Dedifferentiated amniotic fluid mesenchymal stem cell (primary cell): ENCODE data around the gene IFNA13.

Source experiments
- DNase-seq: peaks from one replicate; pipeline ENCODE4 v3.0.0-alpha.2; 2016; ENCODE audit errors: extremely low spot score

IFNA13 gene

GRCh38 chr9:21357479-21358460, 10.1 kb downstream of the IFNA13 start:
- DNase-seq: no peak

GRCh38 chr9:21350787-21351186, 17.1 kb downstream of the IFNA13 start, which contains the start of gene IFNA6:
Gene IFNA6, minus strand, starts transcription at chr9:21350887. Its CDS starts 0 bp downstream, at chr9:21350887.
- no peak for DNase-seq

DNA sequence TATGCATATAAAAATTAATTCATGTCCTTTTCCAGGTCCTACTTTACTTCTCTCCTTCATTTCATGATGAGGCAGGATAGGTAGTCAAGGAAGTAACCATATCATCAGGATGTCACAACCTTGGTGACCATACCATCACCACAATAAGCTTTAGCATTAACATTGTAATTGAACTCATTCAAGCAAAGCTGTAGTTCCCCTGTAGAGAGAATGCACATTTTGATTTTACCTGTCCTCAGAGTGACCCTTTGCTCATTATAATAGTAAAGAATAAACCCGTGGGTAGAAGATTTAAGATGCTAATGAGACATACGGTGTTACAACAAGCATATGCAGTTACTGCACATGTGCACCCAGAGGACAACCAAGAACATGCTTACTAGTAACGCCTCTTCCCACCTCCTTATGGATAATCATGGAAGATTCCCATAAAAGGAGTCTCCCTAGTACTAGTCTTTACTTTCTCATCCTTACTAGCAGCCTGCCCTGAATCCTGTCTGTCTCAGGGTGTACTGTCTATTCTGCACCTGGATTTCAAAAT, 19.4 kb downstream of the IFNA13 start:
- DNase-seq: no peak

DNA sequence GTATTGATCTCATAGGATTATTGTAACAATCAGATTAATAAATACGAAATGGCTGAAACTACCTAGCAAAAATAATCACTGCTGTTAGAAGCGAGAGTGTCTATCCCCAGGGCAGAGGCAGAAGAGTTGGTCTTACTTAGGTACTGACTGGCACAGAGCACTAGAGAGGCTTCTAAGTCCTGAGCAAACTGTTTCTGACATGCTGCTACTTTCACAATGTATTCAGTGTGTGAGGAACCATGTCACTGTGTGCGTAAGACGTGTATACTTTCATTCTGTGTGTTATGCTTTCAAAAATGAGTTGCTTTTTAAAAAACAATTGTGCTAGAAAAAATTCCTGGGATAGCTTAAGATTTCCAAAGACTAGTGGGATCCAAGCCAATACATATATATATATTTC, 27.1 kb downstream of the IFNA13 start:
- no peak for DNase-seq

- DNase-seq: no peak
Measured at GRCh38 chr9:21336457-21336856, 31.4 kb downstream of the IFNA13 start.

- peak; percentile 91 for DNase-seq
Measured at GRCh38 chr9:21334701-21335632, 32.9 kb downstream of the IFNA13 start, which contains the start of gene KLHL9. Gene KLHL9, minus strand, starts transcription at chr9:21335404. Its CDS starts 545 bp downstream, at chr9:21334859.

GRCh38 chr9:21333226-21333625, 34.6 kb downstream of the IFNA13 start:
- DNase-seq: no peak

GRCh38 chr9:21331676-21332402, 36.0 kb downstream of the IFNA13 start:
- DNase-seq: no peak

DNA sequence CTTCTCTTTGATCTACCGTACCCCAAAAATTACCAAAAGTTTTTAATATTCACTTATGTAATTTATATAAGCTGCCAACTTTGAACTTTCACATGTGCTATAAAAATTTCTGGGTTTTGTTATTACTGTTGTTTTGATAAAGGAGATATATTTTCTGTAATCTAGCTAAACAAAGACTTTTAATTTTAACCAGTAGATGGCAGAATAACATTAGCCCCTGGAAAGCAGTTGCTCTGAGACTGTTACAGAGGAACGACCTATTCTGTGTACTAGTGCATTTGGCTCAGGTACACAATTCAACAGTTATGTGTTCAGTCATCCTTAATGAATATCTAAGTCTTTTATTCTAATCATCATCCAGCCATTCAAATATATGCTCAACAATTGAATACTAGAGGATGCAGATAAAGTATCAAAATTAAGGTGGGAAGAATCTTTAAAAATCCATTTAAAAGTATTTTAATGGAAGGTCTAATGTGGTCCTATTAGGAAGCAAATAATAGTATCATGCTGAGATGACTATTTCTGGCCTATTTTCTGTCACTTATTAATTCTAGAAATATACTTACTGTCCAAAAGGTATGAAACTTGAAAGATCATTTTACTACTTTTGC, 41.2 kb downstream of the IFNA13 start:
- DNase-seq: peak; percentile 51

DNA sequence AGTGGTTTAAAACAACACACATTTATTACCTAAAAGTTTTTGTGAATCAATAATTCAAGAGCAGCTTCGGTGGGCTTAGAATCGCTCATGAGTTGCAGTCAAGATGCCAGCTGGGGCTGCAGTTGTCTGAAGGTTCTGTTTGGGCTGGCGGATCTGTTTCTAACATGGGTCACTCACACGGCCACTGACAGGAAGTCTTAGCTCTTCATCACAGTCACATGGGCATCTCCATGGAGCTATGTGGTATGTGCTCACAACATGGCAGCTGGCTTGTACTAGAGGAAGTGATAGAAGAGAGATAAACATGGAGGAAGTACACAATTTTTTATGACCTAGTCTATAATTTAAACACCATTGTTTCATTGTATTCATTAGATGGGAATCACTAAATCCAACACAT, 43.8 kb downstream of the IFNA13 start:
- DNase-seq: no peak

DNA sequence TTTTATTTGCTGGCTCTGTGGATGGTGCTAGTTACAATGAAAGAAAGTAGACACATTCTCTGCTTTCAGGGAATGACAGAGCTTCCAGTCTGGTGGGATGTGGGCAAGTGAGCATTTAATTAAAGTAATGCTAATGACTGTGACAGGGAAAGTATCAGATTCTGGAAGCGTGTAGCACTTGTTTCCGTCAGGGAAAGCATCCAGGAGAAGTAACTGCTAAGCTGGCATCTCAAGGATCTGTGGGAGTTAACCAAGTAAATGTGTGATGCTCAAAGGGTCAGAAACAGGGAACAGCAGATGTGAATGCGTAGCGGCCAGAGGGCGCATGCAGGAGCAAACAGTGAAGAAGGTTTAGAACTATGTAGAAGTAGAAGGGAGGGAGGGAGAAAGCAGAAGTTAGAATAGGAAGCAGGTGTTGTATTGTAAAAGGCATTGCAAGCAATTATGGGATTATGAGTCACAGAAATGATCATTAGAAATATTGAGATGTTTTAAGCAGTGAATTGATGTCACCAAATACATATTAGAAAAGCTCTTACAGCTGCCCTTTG, 44.9 kb downstream of the IFNA13 start:
- no peak for DNase-seq

DNA sequence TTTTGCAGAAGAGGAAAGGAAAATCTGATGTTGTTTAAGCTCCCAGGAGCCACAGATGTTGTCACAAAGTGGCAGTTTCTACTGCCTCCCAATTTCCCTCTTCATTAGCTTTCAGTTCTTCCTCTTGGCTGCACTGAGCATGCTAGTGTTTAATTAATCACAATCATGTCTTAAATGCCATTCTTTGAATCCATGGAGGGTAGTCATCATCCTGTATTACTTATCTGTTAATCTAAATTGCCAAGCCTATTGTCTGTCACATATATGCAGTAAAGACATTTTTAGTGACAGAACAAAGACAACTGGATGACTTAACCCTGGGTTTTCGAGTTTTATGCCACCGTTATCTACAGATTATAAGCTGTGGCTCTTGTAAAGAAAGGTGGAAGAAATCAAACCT, 47.4 kb downstream of the IFNA13 start:
- DNase-seq: no peak

- DNase-seq: peak; percentile 51
Measured at GRCh38 chr9:21317956-21318923, 49.6 kb downstream of the IFNA13 start.
